Prostate gland (tissue), 2 donors: Measurements from ENCODE around the gene CCBE1.

ENCODE experiments used
- POLR2A ChIP-seq: fragments of 450-650 bp; IDR thresholded peaks from one replicate; pipeline ENCODE4 v1.6.1; 2016; ENCODE audit warnings: antibody characterized with exemption, mild to moderate bottlenecking
- POLR2AphosphoS5 ChIP-seq: sonication (generic); formaldehyde crosslinking; IDR thresholded peaks from one replicate; pipeline ENCODE4 v1.6.1; 2017; ENCODE audit warnings: antibody characterized with exemption
- TF ChIP-seq, protein P1 (sequence below), 4 experiments: fragments of 200-600 bp in 2 of 4; fragments of 450-650 bp in 2 of 4; sonication (generic) in 2 of 4; IDR thresholded peaks; 1 replicate in 3 of 4; 2 replicates in 1 of 4; pipeline ENCODE4 v1.5.1; 2016 to 2019; ENCODE audit warnings: antibody characterized with exemption in 4 of 4, mild to moderate bottlenecking in 2 of 4, moderate library complexity in 2 of 4

DNA sequence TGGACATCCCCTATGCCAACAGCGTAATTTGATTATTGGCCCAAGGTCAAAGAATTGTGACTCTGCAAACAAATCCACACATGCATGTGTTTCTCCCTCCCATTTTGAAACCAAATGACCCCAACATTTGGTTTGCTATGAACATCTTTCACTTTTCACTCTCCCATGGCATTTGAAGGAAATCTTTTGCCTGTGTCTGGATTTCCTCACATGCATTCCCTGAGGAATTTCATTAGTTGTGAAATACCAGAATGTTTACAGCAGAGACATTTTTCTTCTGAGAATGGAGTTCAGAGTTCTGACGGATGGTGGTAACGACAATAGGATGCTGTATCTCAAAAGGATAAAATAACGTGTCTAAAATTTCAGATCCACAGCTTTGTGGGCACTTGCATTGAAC is 277.8 kb downstream of the CCBE1 start:
- TF ChIP-seq POLR2A (no peak), POLR2AphosphoS5 (no peak)
- TF ChIP-seq, protein P1, sequence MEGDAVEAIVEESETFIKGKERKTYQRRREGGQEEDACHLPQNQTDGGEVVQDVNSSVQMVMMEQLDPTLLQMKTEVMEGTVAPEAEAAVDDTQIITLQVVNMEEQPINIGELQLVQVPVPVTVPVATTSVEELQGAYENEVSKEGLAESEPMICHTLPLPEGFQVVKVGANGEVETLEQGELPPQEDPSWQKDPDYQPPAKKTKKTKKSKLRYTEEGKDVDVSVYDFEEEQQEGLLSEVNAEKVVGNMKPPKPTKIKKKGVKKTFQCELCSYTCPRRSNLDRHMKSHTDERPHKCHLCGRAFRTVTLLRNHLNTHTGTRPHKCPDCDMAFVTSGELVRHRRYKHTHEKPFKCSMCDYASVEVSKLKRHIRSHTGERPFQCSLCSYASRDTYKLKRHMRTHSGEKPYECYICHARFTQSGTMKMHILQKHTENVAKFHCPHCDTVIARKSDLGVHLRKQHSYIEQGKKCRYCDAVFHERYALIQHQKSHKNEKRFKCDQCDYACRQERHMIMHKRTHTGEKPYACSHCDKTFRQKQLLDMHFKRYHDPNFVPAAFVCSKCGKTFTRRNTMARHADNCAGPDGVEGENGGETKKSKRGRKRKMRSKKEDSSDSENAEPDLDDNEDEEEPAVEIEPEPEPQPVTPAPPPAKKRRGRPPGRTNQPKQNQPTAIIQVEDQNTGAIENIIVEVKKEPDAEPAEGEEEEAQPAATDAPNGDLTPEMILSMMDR (IDR thresholded peaks at IDR 0.05): no peak
